DLD1 (cell line): ENCODE measurements around the gene ZNF747.

Experiments
- in situ Hi-C: cut with HindIII; loops from 2 replicates; pipeline ENCODE4 v1.10.0; 2017; ENCODE audit warnings: low sequenced_read_pairs

The ZNF747 gene

GRCh38 chr16:30519120-30520049 lies 15.3 kb downstream of the ZNF747 start:
- in situ Hi-C loops = no loop called here

- in situ Hi-C loops = no loop called here
These were observed 16.1 kb downstream of the ZNF747 start for GRCh38 chr16:30518552-30518951.

GRCh38 chr16:30515275-30515674 lies 19.4 kb downstream of the ZNF747 start:
- in situ Hi-C loops = no loop called here

DNA sequence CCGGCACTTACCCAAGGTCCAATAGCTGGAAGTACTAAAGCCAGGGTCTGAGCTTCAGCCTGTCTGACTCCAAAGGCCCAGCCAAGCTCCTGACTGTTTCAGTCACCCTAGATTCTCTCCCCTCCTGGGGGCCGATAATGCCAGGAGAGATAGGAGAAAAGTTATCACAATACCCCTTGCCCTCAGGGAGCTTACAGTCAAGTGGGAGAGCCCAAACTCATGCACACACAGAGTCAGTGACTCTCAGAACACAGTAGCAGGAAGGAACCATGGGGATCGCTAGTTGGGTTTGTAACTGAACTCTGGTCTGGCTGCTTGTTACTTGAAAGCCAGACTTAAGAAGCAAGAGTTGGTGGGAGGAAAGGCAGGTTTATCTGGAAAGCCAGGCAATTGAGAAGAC lies 23.1 kb downstream of the ZNF747 start:
- in situ Hi-C loops = no loop called here

- in situ Hi-C loops = no loop called here
These were observed 24.2 kb downstream of the ZNF747 start for GRCh38 chr16:30510376-30510938.

DNA sequence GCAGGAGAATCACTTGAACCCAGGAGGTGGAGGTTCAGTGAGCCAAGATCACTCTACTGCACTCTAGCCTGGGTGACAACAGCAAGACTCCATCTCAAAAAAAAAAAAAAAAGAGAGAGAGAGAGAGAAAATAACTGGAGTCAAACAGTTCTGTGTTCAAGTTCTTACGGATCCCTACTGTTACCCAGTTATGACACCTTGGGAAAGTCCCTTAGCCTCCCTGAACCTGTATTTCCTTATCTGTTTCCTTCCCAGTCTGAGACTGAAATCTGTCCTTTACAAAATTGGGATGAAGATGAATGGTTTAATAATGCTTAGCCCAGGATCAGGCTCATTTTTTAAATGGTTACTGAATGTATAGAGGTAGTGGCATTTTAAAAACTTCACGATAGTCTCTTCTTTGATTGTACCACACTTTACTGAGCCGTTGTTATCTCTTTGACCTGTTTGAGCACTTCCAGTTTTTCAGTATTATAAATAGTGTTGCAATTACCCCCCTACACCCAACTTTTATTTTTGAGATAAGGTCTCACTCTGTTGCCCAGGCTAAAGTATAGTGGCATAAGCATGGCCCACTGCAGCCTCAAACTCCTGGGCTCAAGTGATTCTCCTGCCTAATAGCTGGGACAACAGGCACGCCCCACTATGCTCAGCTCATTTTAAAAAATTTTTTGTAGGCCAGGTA lies 25.4 kb downstream of the ZNF747 start:
- in situ Hi-C loops = no loop called here

DNA sequence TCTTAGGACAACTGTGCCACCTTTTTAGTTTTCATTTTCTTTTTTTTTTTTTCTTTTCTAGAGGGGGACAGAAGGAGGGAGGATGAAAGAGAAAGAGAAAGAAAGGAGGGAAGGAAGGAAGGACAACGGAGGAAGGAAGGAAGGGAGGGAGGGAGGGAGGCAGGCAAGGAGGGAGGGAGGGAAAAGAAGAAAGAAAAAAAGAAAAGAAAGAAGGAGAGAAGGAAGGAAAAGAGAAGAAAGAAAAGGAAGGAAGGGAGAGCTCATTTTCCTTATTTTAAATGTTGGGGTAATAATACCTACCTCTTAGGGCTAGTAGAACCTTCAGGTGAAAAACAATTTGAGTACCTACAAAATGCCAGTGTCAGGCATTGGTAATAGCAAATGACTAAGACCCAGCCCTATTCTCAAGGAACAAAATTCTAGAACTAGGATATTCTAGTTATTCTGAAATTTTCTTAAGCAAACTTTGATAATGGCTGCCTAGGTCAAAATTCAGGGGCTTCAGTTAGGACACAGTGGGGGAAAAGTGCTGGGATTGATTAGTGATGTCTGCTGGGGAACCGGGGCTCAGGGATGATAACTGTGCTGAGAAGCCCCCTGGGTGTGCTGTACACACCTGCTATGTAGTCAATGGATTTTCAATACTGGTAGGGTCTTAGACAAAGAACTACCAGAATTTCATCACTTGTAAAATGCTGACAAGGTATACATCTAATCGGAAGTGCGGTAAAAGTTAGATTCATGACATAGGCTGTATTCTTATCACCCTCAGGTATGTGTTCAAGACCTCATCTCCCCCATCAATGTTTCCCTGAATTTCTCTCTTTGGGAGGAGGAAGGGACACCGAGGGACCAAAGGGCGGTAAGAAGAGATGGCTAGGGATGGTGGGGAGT lies 31.0 kb downstream of the ZNF747 start:
- in situ Hi-C loops = no loop called here

DNA sequence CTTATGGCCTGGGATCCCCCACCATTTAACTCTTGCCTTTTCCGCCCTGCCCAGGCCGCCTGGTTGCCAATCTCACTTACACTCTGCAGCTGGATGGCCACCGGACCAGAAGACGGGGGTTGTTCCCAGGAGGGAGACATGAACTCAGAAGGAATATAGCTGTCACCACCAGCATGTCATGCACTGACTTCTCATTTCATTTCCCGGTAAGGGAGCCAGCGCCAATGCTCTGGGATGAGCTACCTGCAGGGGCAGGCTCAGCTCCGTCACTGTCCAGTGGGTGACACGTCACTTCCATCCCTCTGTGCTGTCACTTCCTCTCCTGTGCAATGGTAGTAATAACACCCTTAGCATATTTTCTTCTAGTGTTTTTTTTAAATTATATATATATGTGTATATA lies 35.4 kb downstream of the ZNF747 start:
- in situ Hi-C loops = no loop called here

DNA sequence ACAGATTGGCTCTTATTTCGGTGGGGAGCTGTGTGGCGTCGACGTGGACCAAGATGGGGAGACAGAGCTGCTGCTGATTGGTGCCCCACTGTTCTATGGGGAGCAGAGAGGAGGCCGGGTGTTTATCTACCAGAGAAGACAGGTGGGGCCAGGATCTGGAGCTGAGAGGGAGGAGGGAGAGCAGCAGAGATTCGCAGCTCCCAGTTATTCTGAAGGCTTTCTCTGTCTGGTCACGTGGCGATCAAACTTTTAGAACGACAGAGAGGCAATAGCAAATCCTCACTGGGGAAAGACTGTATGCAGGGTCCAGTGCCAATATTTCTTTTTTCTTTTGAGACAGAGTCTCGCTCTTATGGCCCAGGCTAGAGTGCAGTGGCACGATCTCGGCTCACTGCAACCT lies 39.9 kb downstream of the ZNF747 start:
- in situ Hi-C loops = no loop called here

DNA sequence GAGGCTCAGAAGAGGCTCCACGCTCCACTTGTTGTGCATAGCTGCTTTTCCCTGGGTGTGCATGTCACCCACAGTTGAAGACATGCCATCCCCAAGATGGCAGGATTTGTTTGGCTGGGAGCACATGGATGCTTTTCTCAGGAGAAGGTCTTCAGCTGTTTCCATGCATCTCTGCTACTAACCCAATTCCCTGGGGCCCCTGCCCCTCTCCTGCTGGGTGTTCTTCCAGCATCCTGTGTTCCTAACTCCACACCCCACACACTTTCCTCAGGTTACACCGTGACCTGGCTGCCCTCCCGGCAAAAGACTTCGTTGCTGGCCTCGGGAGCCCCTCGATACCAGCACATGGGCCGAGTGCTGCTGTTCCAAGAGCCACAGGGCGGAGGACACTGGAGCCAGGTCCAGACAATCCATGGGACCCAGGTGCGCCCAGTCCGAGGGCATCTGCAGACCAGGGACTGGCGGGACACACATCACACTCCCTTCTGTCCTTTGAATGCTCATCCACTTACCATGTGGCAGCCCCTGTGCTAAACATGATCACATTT lies 40.6 kb downstream of the ZNF747 start:
- in situ Hi-C loops = no loop called here

GRCh38 chr16:30491744-30492308 lies 42.8 kb downstream of the ZNF747 start:
- in situ Hi-C loops = no loop called here

DNA sequence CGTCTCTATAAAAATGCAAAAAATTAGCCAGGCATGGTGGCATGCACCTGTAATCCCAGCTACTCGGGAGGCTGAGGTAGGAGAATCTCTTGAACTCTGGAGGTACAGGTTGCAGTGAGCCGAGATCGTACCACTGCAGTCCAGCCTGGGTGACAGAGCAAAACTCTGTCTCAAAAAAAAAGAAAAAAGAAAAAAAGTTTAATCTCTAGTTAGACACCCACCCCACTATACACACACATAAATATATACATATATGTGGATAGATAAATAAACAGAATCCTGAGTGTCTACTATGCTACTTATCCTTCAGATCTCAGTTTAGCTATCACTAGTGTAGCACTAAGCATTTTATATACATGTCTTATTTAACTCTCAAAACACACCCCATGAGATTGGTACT lies 43.4 kb downstream of the ZNF747 start:
- in situ Hi-C loops = no loop called here

GRCh38 chr16:30490210-30490609 lies 44.4 kb downstream of the ZNF747 start:
- in situ Hi-C loops = no loop called here

GRCh38 chr16:30488764-30489605 lies 45.7 kb downstream of the ZNF747 start:
- in situ Hi-C loops = no loop called here

DNA sequence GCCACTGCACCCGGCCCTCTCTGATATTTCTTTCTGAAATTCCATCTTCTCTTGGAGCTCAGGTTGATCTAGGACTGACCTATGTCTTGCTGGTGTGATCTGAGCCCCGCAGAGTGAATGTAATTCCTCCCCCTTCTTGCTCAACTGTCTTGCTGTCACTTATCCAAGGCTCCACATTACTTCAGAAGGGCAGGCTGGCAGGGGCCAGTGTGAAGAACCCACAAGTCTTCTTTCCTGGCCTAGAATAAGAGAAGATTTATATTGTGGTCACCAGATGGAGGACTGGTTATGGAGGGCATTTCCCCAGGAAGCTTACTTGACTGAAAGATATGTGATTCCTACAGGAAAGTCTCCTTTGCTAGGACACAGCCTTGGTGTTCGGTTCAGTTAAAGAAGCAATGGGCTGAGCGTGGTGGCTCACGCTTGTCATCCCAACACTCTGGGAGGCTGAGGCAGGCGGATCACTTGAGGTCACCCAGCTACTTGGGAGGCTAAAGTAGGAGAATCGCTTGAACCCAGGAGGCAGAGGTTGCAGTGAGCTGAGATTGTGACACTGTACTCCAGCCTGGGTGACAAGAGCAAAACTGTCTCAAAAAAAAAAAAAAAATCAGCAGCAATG lies 48.7 kb downstream of the ZNF747 start:
- in situ Hi-C loops = no loop called here

GRCh38 chr16:30484887-30485286 lies 49.8 kb downstream of the ZNF747 start:
- in situ Hi-C loops = no loop called here

DNA sequence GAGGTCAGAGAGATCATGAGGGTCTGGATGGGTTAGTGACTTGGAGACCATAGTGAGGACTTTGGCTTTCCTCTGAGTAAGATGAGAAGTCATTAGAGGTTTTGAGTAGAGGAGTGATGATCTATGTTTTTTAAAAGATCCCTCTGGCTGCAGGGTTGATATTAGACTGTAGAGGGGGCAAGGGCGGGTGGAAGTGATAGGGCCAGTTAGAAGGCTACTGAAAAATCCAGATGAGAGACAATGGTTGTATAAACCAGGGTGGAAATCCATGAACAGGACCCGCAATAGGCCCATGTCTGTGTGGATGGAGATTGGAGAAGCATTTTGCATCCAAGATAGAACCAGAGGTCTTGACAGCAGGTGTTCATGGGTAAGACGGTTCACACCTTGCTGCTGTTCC lies 52.3 kb downstream of the ZNF747 start:
- in situ Hi-C loops = no loop called here

- in situ Hi-C loops = no loop called here
These were observed 53.3 kb downstream of the ZNF747 start for GRCh38 chr16:30481381-30481780.
